ENCODE data around the gene ITPR3. TPM values are rescaled to one million over a fixed set of nuclear protein-coding genes. Genes with fewer than 3 reads are reported as not detected.
A peak's percentile ranks its signal among the peaks of the same experiment; 100 is the strongest.

Gene ITPR3
- total RNA-seq, 1 experiment from 2014 or later: 23.4 TPM

- H3K27me3 ChIP-seq (ENCODE audit: control insufficient read depth, insufficient read depth, low read length): no peaks in the 10 kb centered on the region
- H3K36me3 ChIP-seq (replicated peaks; ENCODE audit: control insufficient read depth, insufficient read depth, low read length): peaks cover 29% of the 10 kb centered on the region
- no peak overlapping the region for H3K4me3 ChIP-seq (ENCODE audit: insufficient read depth, low read depth, low read length)
- DNase-seq: peak; percentile 41
Measured at GRCh38 chr6:33693186-33694105, 72.3 kb downstream of the ITPR3 start.

GRCh38 chr6:33694401-33694931 is 73.3 kb downstream of the ITPR3 start:
- peaks cover 32% of the 10 kb centered on the region for H3K36me3 ChIP-seq (replicated peaks; ENCODE audit: control insufficient read depth, insufficient read depth, low read length)
- peak; percentile 48 for DNase-seq
- no peaks in the 10 kb centered on the region for H3K27me3 ChIP-seq (ENCODE audit: control insufficient read depth, insufficient read depth, low read length)
- no peak overlapping the region for H3K4me3 ChIP-seq (ENCODE audit: insufficient read depth, low read depth, low read length)

GRCh38 chr6:33694977-33695376 is 73.9 kb downstream of the ITPR3 start:
- DNase-seq: peak; percentile 36
- H3K27me3 ChIP-seq (ENCODE audit: control insufficient read depth, insufficient read depth, low read length): no peaks in the 10 kb centered on the region
- H3K4me3 ChIP-seq (ENCODE audit: insufficient read depth, low read depth, low read length): no peak overlapping the region
- peaks cover 34% of the 10 kb centered on the region for H3K36me3 ChIP-seq (replicated peaks; ENCODE audit: control insufficient read depth, insufficient read depth, low read length)

- no peak overlapping the region for H3K4me3 ChIP-seq (ENCODE audit: insufficient read depth, low read depth, low read length)
- H3K36me3 ChIP-seq (replicated peaks; ENCODE audit: control insufficient read depth, insufficient read depth, low read length): peaks cover 37% of the 10 kb centered on the region
- H3K27me3 ChIP-seq (ENCODE audit: control insufficient read depth, insufficient read depth, low read length): no peaks in the 10 kb centered on the region
- DNase-seq: peak; percentile 35
Measured at GRCh38 chr6:33695451-33695887, 74.3 kb downstream of the ITPR3 start.

- no peak overlapping the region for H3K4me3 ChIP-seq (ENCODE audit: insufficient read depth, low read depth, low read length)
- H3K27me3 ChIP-seq (ENCODE audit: control insufficient read depth, insufficient read depth, low read length): no peaks in the 10 kb centered on the region
- H3K36me3 ChIP-seq (replicated peaks; ENCODE audit: control insufficient read depth, insufficient read depth, low read length): peaks cover 37% of the 10 kb centered on the region
- DNase-seq: no peak
Measured at GRCh38 chr6:33696076-33696475, 75.0 kb downstream of the ITPR3 start.

- peak; percentile 44 for DNase-seq
- no peaks in the 10 kb centered on the region for H3K27me3 ChIP-seq (ENCODE audit: control insufficient read depth, insufficient read depth, low read length)
- H3K36me3 ChIP-seq (replicated peaks; ENCODE audit: control insufficient read depth, insufficient read depth, low read length): peaks cover 35% of the 10 kb centered on the region
- H3K4me3 ChIP-seq (ENCODE audit: insufficient read depth, low read depth, low read length): no peak overlapping the region
Measured at GRCh38 chr6:33696548-33697518, 75.7 kb downstream of the ITPR3 start.

- Histone ChIP-seq H3K27me3 (ENCODE audit: control insufficient read depth, insufficient read depth, low read length) (no peaks in the 10 kb centered on the region), H3K4me3 (ENCODE audit: insufficient read depth, low read depth, low read length) (no peak overlapping the region), H3K36me3 (replicated peaks; ENCODE audit: control insufficient read depth, insufficient read depth, low read length) (peaks cover 35% of the 10 kb centered on the region)
- no peak for DNase-seq
Measured at GRCh38 chr6:33697845-33698244, 76.7 kb downstream of the ITPR3 start.

- no peak overlapping the region for H3K4me3 ChIP-seq (ENCODE audit: insufficient read depth, low read depth, low read length)
- H3K36me3 ChIP-seq (replicated peaks; ENCODE audit: control insufficient read depth, insufficient read depth, low read length): peaks cover 33% of the 10 kb centered on the region
- H3K27me3 ChIP-seq (ENCODE audit: control insufficient read depth, insufficient read depth, low read length): no peaks in the 10 kb centered on the region
- no peak for DNase-seq
Measured at GRCh38 chr6:33698494-33698893, 77.4 kb downstream of the ITPR3 start.

GRCh38 chr6:33699131-33699530 is 78.0 kb downstream of the ITPR3 start:
- Histone ChIP-seq H3K4me3 (ENCODE audit: insufficient read depth, low read depth, low read length) (no peak overlapping the region), H3K36me3 (replicated peaks; ENCODE audit: control insufficient read depth, insufficient read depth, low read length) (peaks cover 31% of the 10 kb centered on the region), H3K27me3 (ENCODE audit: control insufficient read depth, insufficient read depth, low read length) (no peaks in the 10 kb centered on the region)
- DNase-seq: no peak

- DNase-seq: no peak
- no peaks in the 10 kb centered on the region for H3K27me3 ChIP-seq (ENCODE audit: control insufficient read depth, insufficient read depth, low read length)
- no peak overlapping the region for H3K4me3 ChIP-seq (ENCODE audit: insufficient read depth, low read depth, low read length)
- peaks cover 31% of the 10 kb centered on the region for H3K36me3 ChIP-seq (replicated peaks; ENCODE audit: control insufficient read depth, insufficient read depth, low read length)
Measured at GRCh38 chr6:33699739-33700138, 78.6 kb downstream of the ITPR3 start.

GRCh38 chr6:33700391-33701050 is 79.4 kb downstream of the ITPR3 start:
- H3K4me3 ChIP-seq (ENCODE audit: insufficient read depth, low read depth, low read length): no peak overlapping the region

GRCh38 chr6:33702345-33702977 is 81.3 kb downstream of the ITPR3 start:
- Histone ChIP-seq H3K36me3 (replicated peaks; ENCODE audit: control insufficient read depth, insufficient read depth, low read length) (peaks cover 17% of the 10 kb centered on the region), H3K27me3 (ENCODE audit: control insufficient read depth, insufficient read depth, low read length) (no peaks in the 10 kb centered on the region), H3K4me3 (ENCODE audit: insufficient read depth, low read depth, low read length) (no peak overlapping the region)
- peak; percentile 81 for DNase-seq

More at GRCh38 chr6:33700391-33701050, 79.4 kb downstream of the ITPR3 start:
- Histone ChIP-seq H3K36me3 (replicated peaks; ENCODE audit: control insufficient read depth, insufficient read depth, low read length) (peaks cover 30% of the 10 kb centered on the region), H3K27me3 (ENCODE audit: control insufficient read depth, insufficient read depth, low read length) (no peaks in the 10 kb centered on the region)
- peak; percentile 90 for DNase-seq

- no peak overlapping the region for H3K4me3 ChIP-seq (ENCODE audit: insufficient read depth, low read depth, low read length)
- no peaks in the 10 kb centered on the region for H3K27me3 ChIP-seq (ENCODE audit: control insufficient read depth, insufficient read depth, low read length)
- peaks cover 12% of the 10 kb centered on the region for H3K36me3 ChIP-seq (replicated peaks; ENCODE audit: control insufficient read depth, insufficient read depth, low read length)
- no peak for DNase-seq
Measured at GRCh38 chr6:33704215-33705066, 83.3 kb downstream of the ITPR3 start.
